Measurements from ENCODE around the gene ORM2. TPM values are rescaled to one million over a fixed set of nuclear protein-coding genes. Genes with fewer than 3 reads are reported as not detected.

Gene ORM2
- total RNA-seq, 1 experiment from 2014 or later: 0.59 TPM

- Histone ChIP-seq H3K27ac (ENCODE audit: low read depth, low read length) (no peak overlapping the region), H3K9me3 (ENCODE audit: control insufficient read depth in 1 of 2, insufficient read depth in 1 of 2, low read depth in 1 of 2, low read length in 2 of 2) (no peaks in the 10 kb centered on the region), H3K9ac (ENCODE audit: low read length) (no peak overlapping the region), H4K20me1 (ENCODE audit: insufficient read depth) (no peaks in the 10 kb centered on the region), H3K27me3 (ENCODE audit: insufficient read depth, low read length) (no peaks in the 10 kb centered on the region), H3K4me2 (ENCODE audit: low read length) (no peak overlapping the region), H3K36me3 (ENCODE audit: control insufficient read depth in 1 of 2, insufficient read depth in 2 of 2, low read length in 2 of 2) (no peaks in the 10 kb centered on the region), H3K4me3 (replicated peaks in 1 of 2; ENCODE audit: low read depth in 1 of 2, low read length in 2 of 2) (no peak overlapping the region), H3K9me2 (ENCODE audit: insufficient read depth) (no peaks in the 10 kb centered on the region), H3K79me2 (ENCODE audit: insufficient read depth, low read length) (no peaks in the 10 kb centered on the region), H2AFZ (ENCODE audit: low read depth, low read length, poor library complexity, severe bottlenecking) (no peak overlapping the region), H3K4me1 (ENCODE audit: control insufficient read depth in 1 of 2, insufficient read depth in 2 of 2, low read length in 2 of 2) (peaks cover 0 to 8% of the 10 kb centered on the region in 2 experiments; a peak in 2 of 4 replicates)
- POLR2A ChIA-PET: no interaction called here
- CTCF ChIA-PET: interaction anchor here (0.9 kb wide), 1 partner anchor 40 kb away, joined by 3 read pairs; no protein-coding TSS in a partner anchor
- intact Hi-C loops (cut with micrococcal nuclease): no loop called here
- RAD21 ChIA-PET (ENCODE audit: low non-redundant PET in 1 of 2, low total read pairs in 2 of 2, uncharacterized antibody in 2 of 2, unreplicated experiment in 2 of 2): no interaction called here
- ATAC-seq (no peak), DNase-seq (ENCODE audit: low read depth, low spot score) (no peak)
- TF ChIP-seq CBX3 (IDR thresholded peaks at IDR 0.05; ENCODE audit: low read depth) (no peak), JUND (IDR thresholded peaks at IDR 0.05) (no peak), REST (IDR thresholded peaks at IDR 0.05; ENCODE audit: low read depth) (no peak), SRF (IDR thresholded peaks at IDR 0.05; ENCODE audit: low read depth) (no peak), POLR2AphosphoS5 (IDR thresholded peaks at IDR 0.05; ENCODE audit: low read depth, low read length) (no peak), POLR2A (IDR thresholded peaks at IDR 0.05; ENCODE audit: borderline replicate concordance, extremely low read depth, insufficient read depth, insufficient read length) (no peak), EGR1 (IDR thresholded peaks at IDR 0.05; ENCODE audit: low read depth) (no peak), ZFX (IDR thresholded peaks at IDR 0.05) (no peak), ELF1 (IDR thresholded peaks at IDR 0.05; ENCODE audit: borderline replicate concordance, low read depth) (no peak), ATF3 (IDR thresholded peaks at IDR 0.05) (no peak), CEBPB (IDR thresholded peaks at IDR 0.05; ENCODE audit: low read depth) (no peak), YY1 (IDR thresholded peaks at IDR 0.05; ENCODE audit: extremely low read depth, insufficient replicate concordance, low read depth, low read length) (no peak), SIN3A (IDR thresholded peaks at IDR 0.05; ENCODE audit: low read depth) (no peak), CTCF (IDR thresholded peaks at IDR 0.05 in 2 of 3, conservative IDR thresholded peaks at IDR 0.05 in 1 of 3; ENCODE audit: borderline replicate concordance in 1 of 3, insufficient read depth in 1 of 3, low read depth in 2 of 3, low read length in 2 of 3) (no peak), EZH2phosphoT487 (IDR thresholded peaks at IDR 0.05; ENCODE audit: borderline replicate concordance) (no peak), SP1 (IDR thresholded peaks at IDR 0.05; ENCODE audit: low read depth) (no peak)
- TF ChIP-seq, protein P1, sequence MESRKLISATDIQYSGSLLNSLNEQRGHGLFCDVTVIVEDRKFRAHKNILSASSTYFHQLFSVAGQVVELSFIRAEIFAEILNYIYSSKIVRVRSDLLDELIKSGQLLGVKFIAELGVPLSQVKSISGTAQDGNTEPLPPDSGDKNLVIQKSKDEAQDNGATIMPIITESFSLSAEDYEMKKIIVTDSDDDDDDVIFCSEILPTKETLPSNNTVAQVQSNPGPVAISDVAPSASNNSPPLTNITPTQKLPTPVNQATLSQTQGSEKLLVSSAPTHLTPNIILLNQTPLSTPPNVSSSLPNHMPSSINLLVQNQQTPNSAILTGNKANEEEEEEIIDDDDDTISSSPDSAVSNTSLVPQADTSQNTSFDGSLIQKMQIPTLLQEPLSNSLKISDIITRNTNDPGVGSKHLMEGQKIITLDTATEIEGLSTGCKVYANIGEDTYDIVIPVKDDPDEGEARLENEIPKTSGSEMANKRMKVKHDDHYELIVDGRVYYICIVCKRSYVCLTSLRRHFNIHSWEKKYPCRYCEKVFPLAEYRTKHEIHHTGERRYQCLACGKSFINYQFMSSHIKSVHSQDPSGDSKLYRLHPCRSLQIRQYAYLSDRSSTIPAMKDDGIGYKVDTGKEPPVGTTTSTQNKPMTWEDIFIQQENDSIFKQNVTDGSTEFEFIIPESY (IDR thresholded peaks at IDR 0.05; ENCODE audit: extremely low read depth, insufficient replicate concordance, low read length): no peak
- no TSS peak for BruUV-seq (replicated peaks)
Measured at GRCh38 chr9:114365194-114365593, 35.5 kb downstream of the ORM2 start.
